Stimulated activated CD4-positive, alpha-beta T cell treated with anti-CD3 and anti-CD28 coated beads, Interleukin-1b, Interleukin-23, amount 100 ng/mL, for 1 hour (primary cell): ENCODE results near the gene MEGF6.
A peak's percentile ranks its signal among the peaks of the same experiment; 100 is the strongest.

Source experiments
- DNase-seq, 2 donors: peaks; one replicate each; pipeline ENCODE4 v3.0.0-alpha.2; 2020; ENCODE audit warnings: low read depth in 2 of 2

MEGF6 gene, protein sequence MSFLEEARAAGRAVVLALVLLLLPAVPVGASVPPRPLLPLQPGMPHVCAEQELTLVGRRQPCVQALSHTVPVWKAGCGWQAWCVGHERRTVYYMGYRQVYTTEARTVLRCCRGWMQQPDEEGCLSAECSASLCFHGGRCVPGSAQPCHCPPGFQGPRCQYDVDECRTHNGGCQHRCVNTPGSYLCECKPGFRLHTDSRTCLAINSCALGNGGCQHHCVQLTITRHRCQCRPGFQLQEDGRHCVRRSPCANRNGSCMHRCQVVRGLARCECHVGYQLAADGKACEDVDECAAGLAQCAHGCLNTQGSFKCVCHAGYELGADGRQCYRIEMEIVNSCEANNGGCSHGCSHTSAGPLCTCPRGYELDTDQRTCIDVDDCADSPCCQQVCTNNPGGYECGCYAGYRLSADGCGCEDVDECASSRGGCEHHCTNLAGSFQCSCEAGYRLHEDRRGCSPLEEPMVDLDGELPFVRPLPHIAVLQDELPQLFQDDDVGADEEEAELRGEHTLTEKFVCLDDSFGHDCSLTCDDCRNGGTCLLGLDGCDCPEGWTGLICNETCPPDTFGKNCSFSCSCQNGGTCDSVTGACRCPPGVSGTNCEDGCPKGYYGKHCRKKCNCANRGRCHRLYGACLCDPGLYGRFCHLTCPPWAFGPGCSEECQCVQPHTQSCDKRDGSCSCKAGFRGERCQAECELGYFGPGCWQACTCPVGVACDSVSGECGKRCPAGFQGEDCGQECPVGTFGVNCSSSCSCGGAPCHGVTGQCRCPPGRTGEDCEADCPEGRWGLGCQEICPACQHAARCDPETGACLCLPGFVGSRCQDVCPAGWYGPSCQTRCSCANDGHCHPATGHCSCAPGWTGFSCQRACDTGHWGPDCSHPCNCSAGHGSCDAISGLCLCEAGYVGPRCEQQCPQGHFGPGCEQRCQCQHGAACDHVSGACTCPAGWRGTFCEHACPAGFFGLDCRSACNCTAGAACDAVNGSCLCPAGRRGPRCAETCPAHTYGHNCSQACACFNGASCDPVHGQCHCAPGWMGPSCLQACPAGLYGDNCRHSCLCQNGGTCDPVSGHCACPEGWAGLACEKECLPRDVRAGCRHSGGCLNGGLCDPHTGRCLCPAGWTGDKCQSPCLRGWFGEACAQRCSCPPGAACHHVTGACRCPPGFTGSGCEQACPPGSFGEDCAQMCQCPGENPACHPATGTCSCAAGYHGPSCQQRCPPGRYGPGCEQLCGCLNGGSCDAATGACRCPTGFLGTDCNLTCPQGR (N-terminal part only)

DNA sequence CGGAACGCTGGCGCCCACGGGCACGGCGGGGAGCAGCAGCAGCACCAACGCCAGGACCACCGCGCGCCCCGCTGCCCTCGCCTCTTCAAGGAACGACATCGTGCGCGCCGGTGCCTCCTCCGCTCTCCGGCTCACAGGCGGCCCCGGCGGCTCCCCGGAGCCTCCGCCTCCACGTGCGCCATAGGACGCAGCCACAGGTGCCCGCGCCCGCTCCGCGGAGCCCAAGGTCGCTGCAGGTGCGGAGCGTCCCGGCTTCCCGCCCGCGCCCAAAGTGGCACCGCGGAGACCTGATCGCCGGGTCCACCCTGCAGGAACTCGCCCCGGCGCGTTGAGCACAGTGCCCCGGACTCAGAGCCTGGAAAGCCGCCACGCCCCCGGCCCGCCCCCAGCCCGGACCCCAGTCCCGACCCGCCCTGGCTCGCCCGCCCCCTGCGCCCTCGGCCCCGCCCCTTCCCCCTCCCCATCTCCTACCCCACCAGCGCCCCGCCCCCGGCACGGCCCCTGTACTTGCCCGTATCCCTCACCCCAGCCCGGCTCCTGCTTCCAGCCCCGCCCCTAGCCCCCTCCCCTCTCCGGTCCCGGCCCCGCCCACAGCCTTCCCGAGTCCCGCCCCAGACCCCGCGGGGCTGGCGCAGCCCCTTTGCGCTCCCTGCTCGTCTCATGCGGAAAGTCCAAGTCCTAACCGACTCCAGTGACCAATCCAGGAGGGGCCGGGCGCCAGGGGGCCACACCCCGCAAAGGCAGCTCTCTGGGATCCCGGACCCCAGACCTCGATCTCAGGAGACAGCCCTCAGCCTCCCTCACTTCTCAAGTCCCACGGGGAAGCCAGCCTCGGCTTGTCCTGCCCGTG is at the start of gene MEGF6:
Gene MEGF6 (minus strand): TSS at position 339 of the 850 bp plus-strand sequence. CDS start 240 bp downstream, at position 99.
- DNase-seq = peak; percentile 17 to 50

DNA sequence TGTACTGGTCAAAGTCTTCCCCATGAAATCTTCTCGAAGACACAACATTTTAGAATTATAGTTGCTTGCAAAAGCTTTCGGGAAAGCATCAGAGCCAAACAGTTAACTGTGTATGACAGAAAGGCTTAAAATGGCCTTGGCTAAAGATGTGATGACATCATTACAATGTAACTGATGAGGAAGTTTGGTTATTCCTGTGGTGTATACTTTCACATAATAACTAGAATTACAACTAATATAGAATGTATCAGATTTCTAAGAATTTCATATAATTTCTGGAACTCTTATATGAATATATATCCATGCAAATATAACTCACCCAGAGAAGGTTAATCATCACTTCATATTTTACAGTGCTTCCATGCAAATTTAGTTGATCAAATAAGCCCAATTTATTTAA is 49.4 kb upstream of the MEGF6 start:
- no peak for DNase-seq

DNA sequence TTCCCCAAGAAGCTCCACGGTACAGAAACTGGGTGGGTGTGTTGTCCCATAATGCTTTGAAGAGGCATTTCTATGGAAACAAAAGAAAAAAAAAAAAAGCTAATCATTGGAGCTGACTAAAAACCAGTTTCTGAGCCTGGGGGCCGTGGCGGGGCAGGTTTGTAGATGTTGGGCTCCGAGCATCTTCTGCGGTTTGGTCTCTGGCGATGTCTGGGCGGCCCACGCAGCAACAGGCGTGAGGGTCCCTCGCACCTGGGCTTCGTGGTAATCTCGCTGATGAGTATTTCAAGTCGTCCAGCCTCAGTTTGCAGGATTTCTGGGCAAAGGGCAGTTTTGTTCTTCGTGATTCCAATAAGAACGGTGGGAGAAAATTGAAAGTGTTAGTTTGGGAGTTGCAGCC is 47.8 kb upstream of the MEGF6 start:
- no peak for DNase-seq

DNA sequence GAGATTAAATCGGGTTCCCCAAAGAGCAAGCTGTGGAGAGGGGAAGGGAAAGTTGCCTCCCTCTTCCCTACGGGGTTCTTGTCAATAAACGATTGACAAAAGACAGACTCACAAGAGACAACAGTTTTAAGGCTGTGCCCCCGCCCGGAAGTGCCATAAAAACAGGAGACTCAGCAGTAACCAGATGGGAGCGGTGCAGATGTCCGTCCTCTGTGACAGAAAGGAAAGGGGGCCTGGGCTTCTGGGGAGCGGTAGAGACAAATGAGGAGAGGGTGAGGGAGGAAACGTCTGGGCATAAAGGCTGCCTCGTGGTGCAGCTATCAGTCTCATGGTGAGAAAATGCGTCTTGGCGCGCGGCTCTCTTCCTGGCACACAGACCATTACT is 46.9 kb upstream of the MEGF6 start:
- DNase-seq = no peak

DNA sequence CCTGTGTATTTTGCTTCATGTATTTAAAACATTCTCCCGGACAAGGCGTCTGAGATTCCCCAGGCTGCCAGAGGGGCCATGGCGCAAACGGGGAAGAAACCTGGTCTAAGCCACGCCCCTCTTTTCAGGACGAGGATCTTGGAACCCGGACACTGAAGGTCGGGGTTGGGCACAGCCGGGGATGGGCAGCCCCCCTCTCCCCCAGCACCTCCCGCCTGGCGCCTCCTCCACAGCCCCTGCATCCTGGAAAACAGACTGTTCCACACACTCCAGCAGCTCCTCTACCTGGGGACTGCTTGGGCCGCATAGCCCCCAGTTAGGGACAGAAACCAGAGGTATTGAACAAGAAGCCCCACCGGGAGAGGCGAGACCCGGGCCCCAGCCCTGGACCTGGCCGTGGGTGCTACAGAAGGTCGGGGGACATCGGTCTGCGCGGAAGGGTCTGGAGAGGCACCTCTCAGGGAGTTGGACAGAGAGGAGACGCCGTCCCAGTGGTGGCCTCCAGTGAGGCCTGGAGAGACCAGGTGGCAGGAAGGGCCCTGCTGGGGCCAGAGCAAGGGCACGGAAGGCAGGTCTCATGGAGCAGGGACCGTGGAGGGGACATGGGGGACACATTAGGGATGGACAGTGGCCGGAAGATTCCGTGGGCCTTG is 46.4 kb upstream of the MEGF6 start:
- no peak for DNase-seq

DNA sequence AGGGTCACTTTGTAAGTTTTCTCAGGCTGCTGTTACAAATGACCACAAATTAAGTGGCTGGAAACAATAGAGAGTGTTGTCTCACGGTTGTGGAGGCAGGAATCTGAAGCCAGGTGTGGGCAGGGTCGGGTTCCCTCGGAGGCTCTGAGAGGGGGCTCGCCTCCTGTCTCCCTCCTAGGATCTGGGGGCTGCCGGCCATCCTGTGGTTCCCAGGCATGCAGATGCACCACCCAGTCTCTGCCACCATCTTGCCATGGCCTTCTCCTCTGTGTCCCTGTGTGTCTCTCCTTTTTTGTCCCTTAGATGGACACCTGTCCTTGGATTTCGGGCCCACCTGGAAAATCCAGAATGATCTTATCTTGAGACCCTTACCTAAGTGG is 45.8 kb upstream of the MEGF6 start:
- no peak for DNase-seq

DNA sequence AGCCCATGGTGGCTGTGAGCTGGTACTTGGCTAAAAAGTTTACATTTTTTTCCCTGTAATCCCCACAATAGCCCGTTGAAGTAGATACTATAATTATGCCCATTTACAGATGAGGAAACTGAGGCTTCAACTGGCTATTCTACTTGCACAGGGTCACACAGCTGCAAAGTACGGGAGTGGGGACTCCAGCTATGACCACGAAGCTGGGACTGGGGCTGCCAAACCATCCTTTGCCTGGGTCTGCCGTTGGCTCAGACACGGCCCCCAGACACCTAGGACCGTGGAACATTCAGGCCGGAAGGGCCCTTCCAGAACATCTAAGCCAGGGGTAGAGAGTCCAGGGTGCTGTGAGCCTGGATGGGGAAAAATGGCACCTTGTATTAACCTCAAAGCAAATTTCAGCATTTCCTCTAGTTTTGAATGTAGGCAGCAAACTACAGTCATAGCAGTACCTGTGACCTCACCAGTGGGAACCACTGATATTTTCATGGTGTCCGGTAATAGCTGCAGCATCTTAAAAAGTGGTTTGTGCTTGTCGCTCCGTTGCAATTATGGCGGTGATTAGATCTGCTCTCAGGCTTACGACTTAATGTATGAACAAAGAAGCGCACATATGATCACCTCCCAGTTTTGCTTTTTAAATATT is 45.3 kb upstream of the MEGF6 start:
- DNase-seq = no peak

DNA sequence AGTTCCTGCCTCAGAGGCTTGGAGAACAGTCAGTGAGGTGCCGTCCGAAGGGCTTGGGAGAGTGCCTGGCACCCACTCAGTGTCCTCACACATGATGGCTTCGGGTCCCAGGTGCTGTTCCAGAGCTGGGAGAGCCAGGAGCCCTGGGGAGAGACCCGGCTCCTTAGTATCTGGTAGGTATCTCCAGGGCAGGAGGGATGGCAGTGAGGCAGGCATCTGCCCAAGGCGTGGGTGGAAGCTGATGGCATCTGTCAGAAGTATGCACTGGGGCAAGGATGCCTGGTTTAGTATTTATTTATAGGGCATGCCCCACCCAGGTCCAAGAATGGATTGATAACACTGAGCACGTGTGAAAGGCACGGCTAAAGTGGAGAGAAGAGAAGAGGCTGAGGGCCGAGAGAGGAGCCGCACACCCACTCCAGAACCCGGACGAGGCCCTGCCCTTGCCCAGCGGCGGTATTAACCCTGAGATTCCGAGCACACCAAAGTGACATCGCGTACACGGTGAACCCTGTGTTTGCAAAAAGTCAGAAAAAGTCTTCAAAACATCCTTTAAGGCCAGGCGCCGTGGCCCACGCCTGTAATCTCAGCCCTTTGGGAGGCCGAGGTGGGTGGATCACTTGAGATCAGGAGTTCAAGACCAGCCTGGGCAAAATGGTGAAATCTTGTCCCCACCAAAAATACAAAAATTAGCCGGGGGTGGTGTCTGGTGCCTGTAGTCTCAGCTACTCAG is 43.4 kb upstream of the MEGF6 start:
- DNase-seq = no peak

DNA sequence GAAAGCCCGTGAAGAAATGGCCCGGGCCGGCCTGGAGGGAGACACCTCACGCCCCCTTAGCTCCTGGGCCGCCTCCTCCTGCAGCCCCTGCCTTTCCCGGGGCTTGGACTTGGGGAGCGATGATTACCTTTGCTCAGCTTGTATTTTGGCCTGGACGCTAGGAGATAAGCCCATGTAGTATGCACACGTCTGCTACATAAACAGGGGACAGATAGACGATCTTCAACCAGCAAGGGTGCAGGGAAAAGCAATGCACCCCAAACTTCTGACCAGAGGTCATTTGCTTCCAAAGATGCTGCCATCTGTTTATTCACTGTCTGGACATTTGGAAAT is 41.9 kb upstream of the MEGF6 start:
- no peak for DNase-seq

DNA sequence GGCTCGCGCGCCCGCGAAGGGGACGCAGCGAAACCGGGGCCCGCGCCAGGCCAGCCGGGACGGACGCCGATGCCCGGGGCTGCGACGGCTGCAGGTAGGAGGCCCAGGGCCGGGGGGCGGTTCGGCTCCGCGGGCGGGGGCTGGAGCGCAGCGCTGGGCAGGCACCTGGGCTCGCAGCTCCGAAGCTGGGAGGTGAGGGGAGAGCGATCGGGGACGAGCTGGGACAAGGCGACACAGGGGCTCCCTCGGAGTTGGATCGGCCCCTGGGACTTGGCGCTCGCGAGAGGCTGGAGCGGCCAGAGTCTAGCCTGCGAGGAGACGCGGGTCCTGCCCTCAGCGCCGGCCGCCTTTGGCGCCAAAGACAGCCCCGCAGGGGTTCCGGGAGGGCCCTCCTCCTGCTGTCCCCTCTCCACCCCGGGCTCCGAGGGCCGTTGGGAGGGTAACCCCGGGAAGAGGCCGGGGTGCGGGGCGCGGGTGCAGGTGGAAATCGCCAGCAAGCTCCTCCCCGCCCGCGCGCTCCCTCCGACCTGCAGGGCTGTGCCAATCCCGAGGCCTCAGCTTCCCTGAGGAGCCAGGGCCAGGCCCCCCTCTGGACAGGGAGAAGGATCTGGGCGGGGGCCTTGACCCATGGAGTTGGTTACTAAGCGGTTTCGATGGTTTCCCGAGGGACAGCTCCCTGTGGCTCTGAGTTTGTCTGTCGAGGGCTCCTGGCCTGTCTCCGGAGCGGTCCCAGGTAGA is 41.4 kb upstream of the MEGF6 start:
- DNase-seq = no peak

DNA sequence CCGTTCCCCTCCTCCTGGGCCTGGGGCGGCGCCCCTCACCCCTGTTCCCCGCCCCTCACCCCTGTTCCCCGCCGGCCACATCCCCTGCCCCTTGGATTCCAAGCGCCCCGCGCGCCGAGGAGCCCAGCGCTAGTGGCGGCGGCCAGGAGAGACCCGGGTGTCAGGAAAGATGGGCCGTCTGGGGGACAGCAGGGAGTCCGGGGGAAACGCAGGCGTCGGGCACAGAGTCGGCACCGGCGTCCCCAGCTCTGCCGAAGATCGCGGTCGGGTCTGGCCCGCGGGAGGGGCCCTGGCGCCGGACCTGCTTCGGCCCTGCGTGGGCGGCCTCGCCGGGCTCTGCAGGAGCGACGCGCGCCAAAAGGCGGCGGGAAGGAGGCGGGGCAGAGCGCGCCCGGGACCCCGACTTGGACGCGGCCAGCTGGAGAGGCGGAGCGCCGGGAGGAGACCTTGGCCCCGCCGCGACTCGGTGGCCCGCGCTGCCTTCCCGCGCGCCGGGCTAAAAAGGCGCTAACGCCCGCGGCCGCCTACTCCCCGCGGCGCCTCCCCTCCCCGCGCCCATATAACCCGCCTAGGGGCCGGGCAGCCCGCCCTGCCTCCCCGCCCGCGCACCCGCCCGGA is 40.7 kb upstream of the MEGF6 start, which contains the start of gene TP73:
Gene TP73 (plus strand): TSS at position 587 of the 618 bp plus-strand sequence. CDS start 29,850 bp downstream, outside the sequence.
- no peak for DNase-seq

DNA sequence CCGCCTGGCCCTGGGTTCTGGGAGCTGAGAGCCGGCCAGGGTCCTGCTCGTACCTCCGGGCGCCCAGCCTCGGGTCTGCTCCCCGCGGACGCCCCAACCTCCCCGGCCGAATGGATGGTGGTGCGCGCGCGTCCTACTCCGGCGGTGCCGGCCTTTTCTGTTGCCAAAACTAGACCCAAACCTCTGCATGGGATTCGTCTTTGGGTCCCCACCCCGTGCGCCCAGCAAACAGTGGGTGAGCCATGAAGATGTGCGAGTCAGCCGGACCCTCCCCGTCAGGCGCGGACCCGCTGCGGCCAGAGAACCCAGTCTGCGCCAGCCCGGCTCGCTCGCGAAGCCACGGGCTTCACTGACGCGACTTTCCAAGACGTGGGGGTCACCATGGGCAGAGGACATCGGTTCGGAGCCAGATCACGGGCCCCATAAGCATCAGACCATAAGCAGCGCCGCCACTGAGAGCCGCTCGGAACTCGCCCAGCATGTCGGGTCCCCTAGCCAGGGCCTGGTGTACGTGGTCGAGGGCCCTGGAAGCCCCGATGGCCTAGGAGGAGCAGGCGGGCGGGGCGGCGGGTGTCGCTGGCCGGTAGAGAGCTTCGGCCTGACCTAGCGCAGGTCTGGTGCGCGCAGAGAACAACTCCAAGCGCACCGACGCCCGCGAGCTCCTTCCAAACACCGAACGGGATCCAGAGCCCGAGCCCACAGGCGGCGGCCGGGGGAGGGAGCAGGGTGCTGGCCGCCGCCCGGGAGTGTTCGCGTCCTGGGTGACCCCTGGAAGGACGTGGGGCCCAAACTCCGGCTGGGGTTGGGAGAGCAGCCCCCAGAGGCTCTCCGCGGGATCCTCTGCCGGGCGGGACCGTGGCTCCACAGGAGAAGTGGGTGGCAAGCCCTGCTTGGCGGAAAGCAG is 40.0 kb upstream of the MEGF6 start:
- DNase-seq = no peak

DNA sequence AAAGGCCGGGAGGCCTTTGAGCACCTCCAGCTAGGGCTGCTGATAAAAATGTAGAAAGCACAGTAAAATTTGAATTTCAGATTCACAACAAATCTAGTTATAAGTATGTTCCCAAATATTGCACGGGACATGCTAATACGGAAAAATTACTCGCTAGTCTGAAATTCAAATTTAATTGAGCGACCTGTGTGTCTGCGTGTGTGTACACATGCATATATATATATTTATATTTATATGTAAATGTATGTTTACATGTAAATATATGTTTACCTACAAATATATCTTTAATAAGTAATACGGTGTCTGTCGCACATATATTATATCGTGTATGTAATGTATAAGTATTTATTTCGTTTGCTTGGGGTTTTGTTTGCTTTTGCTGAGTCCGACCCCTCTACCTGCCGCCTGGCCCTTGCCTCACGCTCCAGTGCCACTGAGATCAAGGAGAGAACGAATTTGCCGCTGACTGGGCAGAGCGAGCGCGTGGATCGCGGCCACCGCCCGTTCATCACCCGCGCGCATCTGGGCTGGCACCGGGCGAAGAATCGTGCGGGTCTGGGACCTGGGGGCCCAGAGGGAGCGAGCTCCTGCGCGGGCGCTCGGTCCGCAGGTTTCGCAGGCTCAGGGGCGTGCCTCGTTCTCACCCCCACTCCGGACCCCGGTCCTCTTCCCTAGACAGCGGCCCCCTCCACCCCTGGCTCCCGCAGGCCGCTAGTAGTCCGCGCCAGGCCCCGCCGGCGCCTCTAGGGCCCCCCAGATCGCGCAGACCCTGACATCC is 39.1 kb upstream of the MEGF6 start:
- DNase-seq = no peak

DNA sequence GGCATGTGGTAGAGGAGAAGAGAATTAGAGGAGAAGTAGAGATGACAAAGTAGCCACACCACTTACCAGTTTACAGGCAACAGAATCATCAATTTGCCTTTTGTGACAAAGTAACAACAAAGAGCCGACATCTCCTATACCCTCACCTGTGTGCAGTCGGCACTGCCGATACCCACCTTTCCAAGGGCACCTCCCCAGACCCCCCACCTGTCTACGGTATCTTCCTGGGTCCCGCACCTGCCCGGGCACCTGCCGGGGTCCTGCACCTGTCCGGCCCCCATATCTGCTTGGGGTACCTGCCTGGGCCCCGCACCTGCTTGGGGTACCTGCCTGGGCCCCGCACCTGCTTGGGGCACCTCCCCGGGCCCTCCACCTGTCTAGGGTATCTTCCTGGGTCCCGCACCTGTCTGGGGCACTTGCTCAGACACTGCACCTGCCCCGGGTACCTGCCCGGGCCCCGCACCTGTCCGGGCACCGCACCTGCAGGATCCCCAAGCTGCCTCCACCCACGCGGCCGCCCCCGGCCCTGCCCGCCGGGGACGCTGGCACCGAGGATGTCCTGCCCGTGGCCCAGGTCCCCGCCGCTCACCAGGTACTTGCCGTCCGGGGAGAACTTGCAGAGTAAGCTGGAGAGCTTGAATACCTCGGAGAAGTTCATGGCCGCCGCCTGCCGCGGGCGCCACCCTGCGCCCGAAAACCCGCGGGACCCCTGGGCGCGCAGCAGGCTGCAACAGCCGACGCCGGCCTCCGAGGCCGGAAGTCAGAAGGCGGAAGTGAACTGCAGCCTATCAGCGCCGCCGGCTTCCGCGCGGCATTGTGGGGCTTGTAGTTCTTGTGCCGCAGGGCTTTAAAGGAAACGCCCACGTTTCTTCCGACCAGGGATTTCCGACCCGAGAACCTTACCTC is 38.3 kb upstream of the MEGF6 start, which contains the start of gene WRAP73:
Gene WRAP73 (minus strand): TSS at position 762 of the 906 bp plus-strand sequence. CDS start 104 bp downstream, at position 658.
- peak; percentile 57 to 78 for DNase-seq

DNA sequence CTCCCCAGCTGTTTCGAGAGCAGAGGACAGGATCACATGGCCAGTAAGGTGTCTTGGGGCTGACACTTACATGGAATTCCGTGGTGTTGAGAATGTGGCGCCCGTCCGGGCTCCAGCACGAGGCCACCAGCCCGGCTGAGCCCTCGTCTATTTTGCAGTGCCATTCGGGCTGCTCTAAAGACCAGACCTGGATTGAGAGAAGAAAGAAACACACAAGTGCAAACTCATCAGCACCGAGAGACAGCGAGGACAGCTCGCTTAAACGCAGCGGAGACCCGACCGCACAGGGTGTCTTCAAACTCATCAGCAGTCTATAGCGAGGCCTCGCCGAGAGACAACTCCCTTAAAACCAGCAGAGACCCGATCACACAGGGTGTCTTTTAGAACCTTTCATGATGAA is 35.3 kb upstream of the MEGF6 start:
- no peak for DNase-seq
